Ovary (tissue), 9 donors: ENCODE results near the gene PTGS1. TPM values are rescaled to one million over a fixed set of nuclear protein-coding genes. Genes with fewer than 3 reads are reported as not detected.

Source experiments
- DNase-seq, 5 donors: peaks; one replicate each; pipeline ENCODE4 v3.0.0-alpha.2; 2019 to 2020
- H3K27ac ChIP-seq, 2 donors: fragments of 200-600 bp; one replicate each; pipeline versions ENCODE4 v1.5.1 to v1.8.0; 2019 to 2022
- H3K27me3 ChIP-seq: fragments of 200-600 bp; one replicate; pipeline ENCODE4 v1.8.0; 2022
- H3K36me3 ChIP-seq: fragments of 200-600 bp; sonication (generic); one replicate; pipeline ENCODE4 v1.5.1; 2019
- H3K4me1 ChIP-seq: one replicate; pipeline ENCODE4 v1.8.1; 2013; ENCODE audit warnings: mild to moderate bottlenecking, moderate library complexity; ENCODE audit not compliant: insufficient read depth
- H3K4me3 ChIP-seq: fragments of 200-600 bp; sonication (generic); one replicate; pipeline ENCODE4 v1.5.1; 2017
- H3K9me3 ChIP-seq, 2 donors: fragments of 200-600 bp in 1 of 2; sonication (generic) in 1 of 2; one replicate each; pipeline versions ENCODE4 v1.5.1 to v1.8.1; 2013 to 2019; ENCODE audit warnings: mild to moderate bottlenecking in 1 of 2, moderate library complexity in 1 of 2
- EP300 ChIP-seq: sonication (generic); formaldehyde crosslinking; IDR thresholded peaks from one replicate; pipeline ENCODE4 v1.6.1; 2017; ENCODE audit warnings: antibody characterized with exemption
- POLR2A ChIP-seq: fragments of 450-650 bp; IDR thresholded peaks from one replicate; pipeline ENCODE4 v1.6.1; 2017; ENCODE audit warnings: antibody characterized with exemption, mild to moderate bottlenecking, moderate library complexity
- WGBS, 3 donors: extraction: QIAGEN DNeasy Blood & Tissue Kit in 1 of 3; methylation state at CpG; one replicate each; pipeline versions ENCODE4 v1.1.5 to v1.1.7; 2013 to 2017; 5-methylcytosine and 5-hydroxymethylcytosine counted together
- intact Hi-C, 4 donors: fragments of 100-400 bp; cut with DNase I; formaldehyde crosslinking; loops; one replicate each; pipeline versions ENCODE4 v1.11.0 to v1.15.1; 2022 to 2023
- polyA plus RNA-seq, 2 donors: library from polyadenylated mRNA; stranded (reverse); fragments of 200-250 nt in 1 of 2; fragments of 350-450 nt in 1 of 2; fragmentation: Illumina TruSeq in 1 of 2; extraction: RNeasy Lipid Tissue Mini Kit (QIAGEN cat#74804) in 1 of 2; gene quantifications; one replicate each; pipeline ENCODE4 v1.2.3, GENCODE V29; 2013 to 2014
- small RNA-seq: library from RNA; depleted of rRNA; stranded (forward); fragments of <200 nt; gene quantifications from one replicate; pipeline ENCODE3, GENCODE V24; 2016
- total RNA-seq, 7 donors: library from RNA; depleted of rRNA in 2 of 7; stranded (reverse); fragments of >200 nt in 2 of 7; fragmentation: NEBNext Ultra II Directional in 3 of 7; extraction: Animal tissue kit (Norgen Biotek cat#: 25700) in 3 of 7; gene quantifications; one replicate each; pipeline versions ENCODE4 v1.1.0 to v1.2.4, GENCODE V29; 2016 to 2023
- TF ChIP-seq, protein P1 (sequence below), 3 donors: fragments of 450-650 bp in 2 of 3; fragments of 200-600 bp in 1 of 3; IDR thresholded peaks; one replicate each; pipeline versions ENCODE4 v1.5.1 to v1.8.0; 2016 to 2022; ENCODE audit warnings: antibody characterized with exemption in 3 of 3, mild to moderate bottlenecking in 1 of 3
- donor health status: DM: no; HTN: no; CAD: no; lungs with moderate emphysema.
- donor health status: DM: no; HTN: no; CAD: no.
- donor health status: Bipolar disorder and iron deficiency.
- donor health status: DM: yes; HTN: yes; CAD: no.
- donor health status: DM: no; HTN: no; CAD: no.
- donor health status: DM: yes; HTN: yes; CAD: no.

Gene PTGS1
- total and polyA plus RNA-seq, 9 donors, result 0.90 to 37.1 (median 7.0) TPM

DNA sequence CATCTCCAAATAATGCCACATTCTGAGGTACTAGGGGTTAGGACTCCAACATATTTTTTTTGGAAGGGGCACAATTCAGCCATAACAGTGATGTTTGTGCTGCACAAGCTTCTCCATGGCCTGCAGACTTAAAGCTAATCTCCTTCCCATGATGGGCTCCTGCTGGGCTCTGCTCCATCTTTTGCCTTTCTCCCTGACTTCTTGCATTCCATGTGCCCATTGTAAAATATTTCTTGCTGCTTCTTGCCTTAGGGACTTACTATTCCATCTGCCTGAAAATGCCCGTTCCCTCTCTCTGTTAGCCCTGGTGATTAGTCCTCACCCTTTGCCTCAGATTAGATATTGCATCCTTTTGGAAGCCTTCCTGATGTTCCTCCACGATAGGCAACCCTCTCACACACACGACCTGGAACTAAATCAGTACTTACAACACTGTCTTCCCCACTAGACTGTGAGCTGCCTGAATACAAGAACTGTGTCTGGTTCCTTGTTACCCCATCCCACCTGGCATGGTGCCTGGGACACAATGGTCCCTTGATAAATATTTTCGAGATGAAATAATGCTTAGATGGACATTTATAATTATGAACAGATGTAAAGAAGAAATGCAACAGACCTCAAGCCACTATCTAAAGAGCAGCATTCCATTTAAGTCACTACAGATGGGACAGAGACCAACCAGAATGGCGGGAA is 73.4 kb downstream of the PTGS1 start:
- Histone ChIP-seq H3K4me3 (no peak overlapping the region), H3K27me3 (no peaks in the 10 kb centered on the region), H3K27ac (no peak overlapping the region), H3K9me3 (peaks cover 0 to 8% of the 10 kb centered on the region in 2 donors), H3K36me3 (no peaks in the 10 kb centered on the region), H3K4me1 (no peaks in the 10 kb centered on the region)
- TF ChIP-seq EP300 (no peak), POLR2A (no peak)
- TF ChIP-seq, protein P1, sequence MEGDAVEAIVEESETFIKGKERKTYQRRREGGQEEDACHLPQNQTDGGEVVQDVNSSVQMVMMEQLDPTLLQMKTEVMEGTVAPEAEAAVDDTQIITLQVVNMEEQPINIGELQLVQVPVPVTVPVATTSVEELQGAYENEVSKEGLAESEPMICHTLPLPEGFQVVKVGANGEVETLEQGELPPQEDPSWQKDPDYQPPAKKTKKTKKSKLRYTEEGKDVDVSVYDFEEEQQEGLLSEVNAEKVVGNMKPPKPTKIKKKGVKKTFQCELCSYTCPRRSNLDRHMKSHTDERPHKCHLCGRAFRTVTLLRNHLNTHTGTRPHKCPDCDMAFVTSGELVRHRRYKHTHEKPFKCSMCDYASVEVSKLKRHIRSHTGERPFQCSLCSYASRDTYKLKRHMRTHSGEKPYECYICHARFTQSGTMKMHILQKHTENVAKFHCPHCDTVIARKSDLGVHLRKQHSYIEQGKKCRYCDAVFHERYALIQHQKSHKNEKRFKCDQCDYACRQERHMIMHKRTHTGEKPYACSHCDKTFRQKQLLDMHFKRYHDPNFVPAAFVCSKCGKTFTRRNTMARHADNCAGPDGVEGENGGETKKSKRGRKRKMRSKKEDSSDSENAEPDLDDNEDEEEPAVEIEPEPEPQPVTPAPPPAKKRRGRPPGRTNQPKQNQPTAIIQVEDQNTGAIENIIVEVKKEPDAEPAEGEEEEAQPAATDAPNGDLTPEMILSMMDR (IDR thresholded peaks at IDR 0.05), result no peak
- 53 to 60% (median 57%) methylated on average over 5 of the region's 5 CpGs for WGBS, 3 donors
- DNase-seq, result no peak
- intact Hi-C loops, result no loop called here

Small RNA genes lying within 50 kb of the gene (small RNA-seq; reads per million reads assigned to genes)
- gene AL162424.1, result not detected

Other genes with a start within 250 kb of the PTGS1 start
- 10 to 100 TPM; 17.2 to 37.6 (median 32.0) TPM for gene NDUFA8, start 211.2 kb upstream of the PTGS1 start, total RNA-seq
- 10 to 100 TPM; 49.8 to 88.0 TPM for gene NDUFA8, start 211.2 kb upstream of the PTGS1 start, polyA plus RNA-seq
- 10 to 100 TPM in 1 of 7 donors, 1 to 10 TPM in 2, under 1 TPM in 2, not detected in 2; 0.63 to 25.4 (median 1.6) TPM for gene MORN5, start 211.1 kb upstream of the PTGS1 start, total RNA-seq
- 1 to 10 TPM in 1 of 2 donors, under 1 TPM in 1; 0.86 to 3.0 TPM for gene MORN5, start 211.1 kb upstream of the PTGS1 start, polyA plus RNA-seq
- 1 to 10 TPM in 6 of 7 donors, under 1 TPM in 1; 0.46 to 8.8 (median 2.1) TPM for gene LHX6, start 142.1 kb upstream of the PTGS1 start, total RNA-seq
- gene LHX6, start 142.1 kb upstream of the PTGS1 start, polyA plus RNA-seq, result 1 to 10 TPM; 5.0 to 6.6 TPM
- gene RBM18, start 106.2 kb upstream of the PTGS1 start, total RNA-seq, result 10 to 100 TPM in 6 of 7 donors, 1 to 10 TPM in 1; 8.3 to 23.7 (median 17.0) TPM
- 10 to 100 TPM in 1 of 2 donors, 1 to 10 TPM in 1; 9.5 to 25.0 TPM for gene RBM18, start 106.2 kb upstream of the PTGS1 start, polyA plus RNA-seq
- gene MRRF, start 106.1 kb upstream of the PTGS1 start, total RNA-seq, result 10 to 100 TPM; 17.9 to 28.5 (median 22.2) TPM
- gene MRRF, start 106.1 kb upstream of the PTGS1 start, polyA plus RNA-seq, result 10 to 100 TPM; 15.6 to 29.8 TPM
- not detected for gene OR1J1, start 106.9 kb downstream of the PTGS1 start, total RNA-seq
- gene OR1J1, start 106.9 kb downstream of the PTGS1 start, polyA plus RNA-seq, result not detected
- not detected for gene OR1J2, start 139.8 kb downstream of the PTGS1 start, total RNA-seq
- gene OR1J2, start 139.8 kb downstream of the PTGS1 start, polyA plus RNA-seq, result not detected
- not detected for gene OR1J4, start 148.1 kb downstream of the PTGS1 start, total RNA-seq
- gene OR1J4, start 148.1 kb downstream of the PTGS1 start, polyA plus RNA-seq, result not detected
- gene OR1N1, start 156.3 kb downstream of the PTGS1 start, total RNA-seq, result not detected
- not detected for gene OR1N1, start 156.3 kb downstream of the PTGS1 start, polyA plus RNA-seq
- gene OR1N2, start 182.1 kb downstream of the PTGS1 start, total RNA-seq, result not detected
- gene OR1N2, start 182.1 kb downstream of the PTGS1 start, polyA plus RNA-seq, result not detected
- gene OR1L8, start 212.4 kb downstream of the PTGS1 start, total RNA-seq, result under 1 TPM in 3 of 7 donors, not detected in 4; 0.20 to 0.24 (median 0.22) TPM
- gene OR1L8, start 212.4 kb downstream of the PTGS1 start, polyA plus RNA-seq, result under 1 TPM in 1 of 2 donors, not detected in 1; 0.28 TPM
- not detected for gene OR1Q1, start 243.7 kb downstream of the PTGS1 start, total RNA-seq
- gene OR1Q1, start 243.7 kb downstream of the PTGS1 start, polyA plus RNA-seq, result not detected